Medulla oblongata (tissue), 1 donor: ENCODE data around the gene CD1E.
"Not testable (repeated sequence)": the region's sequence is repeated elsewhere in the genome, so short reads cannot be mapped to it uniquely, and the experiment has no call there.

Source experiments
- DNase-seq: peaks from one replicate; pipeline ENCODE4 v3.0.0-alpha.2; 2015; ENCODE audit errors: extremely low spot score

Gene CD1E

GRCh38 chr1:158362482-158362881 is 8.8 kb downstream of the CD1E start:
- no peak for DNase-seq

- DNase-seq: no peak
These were observed 9.2 kb downstream of the CD1E start for GRCh38 chr1:158362941-158363340.

- DNase-seq: no peak
These were observed 13.1 kb downstream of the CD1E start for GRCh38 chr1:158366783-158367182.

GRCh38 chr1:158371188-158371953 is 17.7 kb downstream of the CD1E start:
- DNase-seq: no peak

GRCh38 chr1:158374101-158374500 is 20.4 kb downstream of the CD1E start:
- not testable (repeated sequence) for DNase-seq

GRCh38 chr1:158374860-158375259 is 21.2 kb downstream of the CD1E start:
- no peak for DNase-seq

GRCh38 chr1:158390331-158390730 is 36.6 kb downstream of the CD1E start:
- no peak for DNase-seq

- no peak for DNase-seq
These were observed 37.4 kb downstream of the CD1E start for GRCh38 chr1:158391099-158391498.

- no peak for DNase-seq
These were observed 39.8 kb downstream of the CD1E start for GRCh38 chr1:158393476-158393875.

- DNase-seq: no peak
These were observed 43.0 kb downstream of the CD1E start for GRCh38 chr1:158396646-158397045.

- no peak for DNase-seq
These were observed 45.3 kb downstream of the CD1E start, which contains the start of gene OR10T2 for GRCh38 chr1:158398818-158399514. TSS of gene OR10T2 (minus strand) at chr1:158399466. CDS start at chr1:158399466, 0 bp downstream.

- DNase-seq: no peak
These were observed 47.2 kb downstream of the CD1E start for GRCh38 chr1:158400871-158401270.

GRCh38 chr1:158407092-158407491 is 53.4 kb downstream of the CD1E start:
- DNase-seq: no peak
